Measurements from ENCODE around the gene CYS1.

CYS1 gene

GRCh38 chr2:10123281-10123680 lies 43.1 kb upstream of the CYS1 start:
- H3K4me3 ChIP-seq (ENCODE audit: low read depth, low read length): peak overlapping the region; percentile 68
- no peak for TF ChIP-seq CTCF (IDR thresholded peaks at IDR 0.05; ENCODE audit: low read depth, low read length)
- no peak for DNase-seq (ENCODE audit: low read depth, low spot score)

GRCh38 chr2:10122500-10123280 lies 42.5 kb upstream of the CYS1 start, which contains the start of gene RRM2:
Gene RRM2, plus strand, starts transcription at chr2:10122739. Its CDS starts 60 bp downstream, at chr2:10122799.
- DNase-seq (ENCODE audit: low read depth, low spot score): peak; percentile 91
- TF ChIP-seq CTCF (IDR thresholded peaks at IDR 0.05; ENCODE audit: low read depth, low read length): no peak
- in situ Hi-C loops (cut with HindIII; ENCODE audit: low sequenced_read_pairs): no loop called here
- H3K4me3 ChIP-seq (ENCODE audit: low read depth, low read length): peak within 1 kb of the TSS; percentile 68

More at GRCh38 chr2:10123281-10123680, 43.1 kb upstream of the CYS1 start:
- in situ Hi-C loops (cut with HindIII; ENCODE audit: low sequenced_read_pairs): no loop called here

- peak; percentile 44 for DNase-seq (ENCODE audit: low read depth, low spot score)
- H3K4me3 ChIP-seq (ENCODE audit: low read depth, low read length): peak overlapping the region; percentile 68
- TF ChIP-seq CTCF (IDR thresholded peaks at IDR 0.05; ENCODE audit: low read depth, low read length): no peak
- in situ Hi-C loops (cut with HindIII; ENCODE audit: low sequenced_read_pairs): no loop called here
Observed at GRCh38 chr2:10120877-10121574, 40.8 kb upstream of the CYS1 start.

GRCh38 chr2:10120158-10120876 lies 40.1 kb upstream of the CYS1 start:
- peak; percentile 90 for DNase-seq (ENCODE audit: low read depth, low spot score)

GRCh38 chr2:10119601-10120157 lies 39.5 kb upstream of the CYS1 start:
- in situ Hi-C loops (cut with HindIII; ENCODE audit: low sequenced_read_pairs): no loop called here
- H3K4me3 ChIP-seq (ENCODE audit: low read depth, low read length): peak overlapping the region; percentile 68
- DNase-seq (ENCODE audit: low read depth, low spot score): no peak
- TF ChIP-seq CTCF (IDR thresholded peaks at IDR 0.05; ENCODE audit: low read depth, low read length): no peak

More at GRCh38 chr2:10120158-10120876, 40.1 kb upstream of the CYS1 start:
- in situ Hi-C loops (cut with HindIII; ENCODE audit: low sequenced_read_pairs): no loop called here
- no peak for TF ChIP-seq CTCF (IDR thresholded peaks at IDR 0.05; ENCODE audit: low read depth, low read length)
- H3K4me3 ChIP-seq (ENCODE audit: low read depth, low read length): peak overlapping the region; percentile 68

- in situ Hi-C loops (cut with HindIII; ENCODE audit: low sequenced_read_pairs): no loop called here
- H3K4me3 ChIP-seq (ENCODE audit: low read depth, low read length): no peak overlapping the region
- no peak for TF ChIP-seq CTCF (IDR thresholded peaks at IDR 0.05; ENCODE audit: low read depth, low read length)
Observed at GRCh38 chr2:10119027-10119325, 38.8 kb upstream of the CYS1 start.

More at GRCh38 chr2:10119027-10119325, 38.8 kb upstream of the CYS1 start:
- no peak for DNase-seq (ENCODE audit: low read depth, low spot score)
